Endothelial cell (in vitro differentiated cells): Measurements from ENCODE around the gene MRNIP. TPM values are rescaled to one million over a fixed set of nuclear protein-coding genes. Genes with fewer than 3 reads are reported as not detected.

Experiments used
- DNase-seq: peaks from one replicate; pipeline ENCODE4 v3.0.0; 2021; ENCODE audit warnings: low spot score
- H3K27ac Mint-ChIP-seq: one replicate; pipeline ENCODE4 v1.8.0; 2021; ENCODE audit warnings: mixed read lengths, inconsistent platforms; ENCODE audit not compliant: unreplicated experiment
- H3K27me3 Mint-ChIP-seq: one replicate; pipeline ENCODE4 v1.8.0; 2021; ENCODE audit warnings: mild to moderate bottlenecking, moderate library complexity, mixed read lengths, inconsistent platforms; ENCODE audit not compliant: unreplicated experiment
- H3K36me3 Mint-ChIP-seq: one replicate; pipeline ENCODE4 v1.8.0; 2021; ENCODE audit warnings: mild to moderate bottlenecking, low read depth, mixed read lengths, inconsistent platforms; ENCODE audit not compliant: unreplicated experiment
- H3K4me1 Mint-ChIP-seq: one replicate; pipeline ENCODE4 v1.8.0; 2021; ENCODE audit warnings: mild to moderate bottlenecking, mixed read lengths, inconsistent platforms; ENCODE audit not compliant: unreplicated experiment
- H3K4me3 Mint-ChIP-seq: one replicate; pipeline ENCODE4 v1.8.0; 2021; ENCODE audit warnings: mild to moderate bottlenecking, mixed read lengths, inconsistent platforms; ENCODE audit not compliant: unreplicated experiment
- H3K9me3 Mint-ChIP-seq: one replicate; pipeline ENCODE4 v1.8.0; 2021; ENCODE audit warnings: mixed read lengths, inconsistent platforms; ENCODE audit not compliant: unreplicated experiment
- total RNA-seq: library from RNA; stranded (reverse); fragmentation: NEBNext Ultra II Directional; extraction: Animal tissue kit (Norgen Biotek cat#: 25700); gene quantifications from one replicate; pipeline ENCODE4 v1.2.1, GENCODE V29; 2021; ENCODE audit not compliant: unreplicated experiment
- TF ChIP-seq, protein P1 (sequence below): fragments of 200-600 bp; sonication (generic); IDR thresholded peaks from one replicate; pipeline ENCODE4 v1.5.0; 2021; ENCODE audit warnings: antibody characterized with exemption; ENCODE audit not compliant: unreplicated experiment

Gene MRNIP
- total RNA-seq, 1 donor from 2014 or later, result 38.5 TPM

- DNase-seq, result no peak
- TF ChIP-seq, protein P1, sequence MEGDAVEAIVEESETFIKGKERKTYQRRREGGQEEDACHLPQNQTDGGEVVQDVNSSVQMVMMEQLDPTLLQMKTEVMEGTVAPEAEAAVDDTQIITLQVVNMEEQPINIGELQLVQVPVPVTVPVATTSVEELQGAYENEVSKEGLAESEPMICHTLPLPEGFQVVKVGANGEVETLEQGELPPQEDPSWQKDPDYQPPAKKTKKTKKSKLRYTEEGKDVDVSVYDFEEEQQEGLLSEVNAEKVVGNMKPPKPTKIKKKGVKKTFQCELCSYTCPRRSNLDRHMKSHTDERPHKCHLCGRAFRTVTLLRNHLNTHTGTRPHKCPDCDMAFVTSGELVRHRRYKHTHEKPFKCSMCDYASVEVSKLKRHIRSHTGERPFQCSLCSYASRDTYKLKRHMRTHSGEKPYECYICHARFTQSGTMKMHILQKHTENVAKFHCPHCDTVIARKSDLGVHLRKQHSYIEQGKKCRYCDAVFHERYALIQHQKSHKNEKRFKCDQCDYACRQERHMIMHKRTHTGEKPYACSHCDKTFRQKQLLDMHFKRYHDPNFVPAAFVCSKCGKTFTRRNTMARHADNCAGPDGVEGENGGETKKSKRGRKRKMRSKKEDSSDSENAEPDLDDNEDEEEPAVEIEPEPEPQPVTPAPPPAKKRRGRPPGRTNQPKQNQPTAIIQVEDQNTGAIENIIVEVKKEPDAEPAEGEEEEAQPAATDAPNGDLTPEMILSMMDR, result no peak
- Mint-ChIP-seq H3K27ac (no peak overlapping the region), H3K9me3 (no peaks in the 10 kb centered on the region), H3K27me3 (peaks cover 17% of the 10 kb centered on the region), H3K4me1 (peaks cover 10% of the 10 kb centered on the region), H3K36me3 (peaks cover 22% of the 10 kb centered on the region), H3K4me3 (peak overlapping the region; percentile 88)
These were observed 54.7 kb downstream of the MRNIP start for GRCh38 chr5:179803651-179804554.

DNA sequence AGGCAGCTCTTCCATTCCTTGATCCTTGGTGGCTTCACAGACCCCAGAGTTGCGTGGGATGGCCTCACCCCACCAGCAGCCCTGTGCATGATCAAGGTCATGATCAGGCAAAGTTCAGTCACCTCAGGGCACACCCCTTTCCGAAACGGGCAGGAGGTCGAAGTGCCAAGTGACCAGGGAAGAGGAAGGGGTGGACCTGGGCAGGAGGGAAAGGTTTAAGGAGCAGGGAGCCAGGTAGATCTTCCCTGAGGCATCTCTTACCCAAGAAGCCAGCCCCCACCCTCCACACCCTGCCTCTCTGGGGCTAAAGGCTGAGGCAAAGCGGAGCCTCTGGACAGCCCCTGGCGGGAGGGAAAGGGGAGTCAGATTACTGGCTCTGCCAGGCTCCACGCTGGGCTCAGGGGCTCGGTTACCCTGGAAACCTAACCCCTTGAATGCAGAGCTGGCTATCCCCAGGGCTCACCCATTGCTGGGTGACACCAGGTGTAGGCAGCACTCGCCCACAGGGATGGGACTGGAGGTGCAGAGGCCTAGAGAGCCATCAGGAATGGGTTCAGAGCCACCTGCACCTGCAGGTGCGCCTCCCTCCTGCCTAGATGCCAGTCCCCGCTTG is 55.6 kb downstream of the MRNIP start:
- Mint-ChIP-seq H3K36me3 (peaks cover 22% of the 10 kb centered on the region), H3K4me3 (peak overlapping the region; percentile 44), H3K27me3 (peaks cover 17% of the 10 kb centered on the region), H3K4me1 (peaks cover 10% of the 10 kb centered on the region), H3K27ac (no peak overlapping the region), H3K9me3 (no peaks in the 10 kb centered on the region)
- no peak for DNase-seq
- TF ChIP-seq, protein P1, result no peak

DNA sequence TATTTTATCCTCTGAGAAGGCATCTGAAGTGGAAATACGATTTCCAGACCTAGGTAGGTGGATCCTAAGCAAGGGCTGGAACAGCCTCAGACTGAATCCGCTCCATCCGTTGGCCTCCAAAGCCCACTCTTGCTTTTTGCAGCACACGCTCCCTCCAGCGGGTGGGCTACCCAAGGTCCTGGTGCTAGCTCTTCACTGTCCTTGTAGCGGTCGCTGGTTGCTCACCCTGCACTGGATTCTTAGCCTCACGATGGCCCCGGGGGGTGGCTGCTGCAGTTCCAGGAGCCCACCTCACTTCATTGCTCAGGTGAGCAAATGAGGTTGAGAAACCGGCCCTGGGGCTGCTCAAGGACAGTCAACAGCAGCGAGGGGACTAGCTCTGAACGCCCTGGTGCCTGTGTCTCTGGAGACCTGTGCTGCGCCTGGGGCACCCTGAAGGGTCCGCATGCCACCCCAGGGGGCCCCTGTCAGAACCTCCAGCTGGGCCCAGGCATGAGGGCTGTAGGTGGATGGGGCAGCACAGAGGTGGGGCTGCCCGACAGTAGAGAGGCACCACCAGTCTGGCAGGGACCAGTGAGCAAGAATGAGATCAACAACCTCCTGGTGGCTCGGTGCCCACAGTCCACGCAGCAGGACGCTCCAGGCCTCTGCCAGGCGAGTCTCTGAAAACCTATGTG is 56.3 kb downstream of the MRNIP start:
- no peak for DNase-seq
- Mint-ChIP-seq H3K4me1 (peaks cover 10% of the 10 kb centered on the region), H3K27me3 (peaks cover 14% of the 10 kb centered on the region), H3K27ac (no peak overlapping the region), H3K4me3 (peak overlapping the region; percentile 23), H3K36me3 (peaks cover 26% of the 10 kb centered on the region), H3K9me3 (no peaks in the 10 kb centered on the region)
- TF ChIP-seq, protein P1, result no peak

DNA sequence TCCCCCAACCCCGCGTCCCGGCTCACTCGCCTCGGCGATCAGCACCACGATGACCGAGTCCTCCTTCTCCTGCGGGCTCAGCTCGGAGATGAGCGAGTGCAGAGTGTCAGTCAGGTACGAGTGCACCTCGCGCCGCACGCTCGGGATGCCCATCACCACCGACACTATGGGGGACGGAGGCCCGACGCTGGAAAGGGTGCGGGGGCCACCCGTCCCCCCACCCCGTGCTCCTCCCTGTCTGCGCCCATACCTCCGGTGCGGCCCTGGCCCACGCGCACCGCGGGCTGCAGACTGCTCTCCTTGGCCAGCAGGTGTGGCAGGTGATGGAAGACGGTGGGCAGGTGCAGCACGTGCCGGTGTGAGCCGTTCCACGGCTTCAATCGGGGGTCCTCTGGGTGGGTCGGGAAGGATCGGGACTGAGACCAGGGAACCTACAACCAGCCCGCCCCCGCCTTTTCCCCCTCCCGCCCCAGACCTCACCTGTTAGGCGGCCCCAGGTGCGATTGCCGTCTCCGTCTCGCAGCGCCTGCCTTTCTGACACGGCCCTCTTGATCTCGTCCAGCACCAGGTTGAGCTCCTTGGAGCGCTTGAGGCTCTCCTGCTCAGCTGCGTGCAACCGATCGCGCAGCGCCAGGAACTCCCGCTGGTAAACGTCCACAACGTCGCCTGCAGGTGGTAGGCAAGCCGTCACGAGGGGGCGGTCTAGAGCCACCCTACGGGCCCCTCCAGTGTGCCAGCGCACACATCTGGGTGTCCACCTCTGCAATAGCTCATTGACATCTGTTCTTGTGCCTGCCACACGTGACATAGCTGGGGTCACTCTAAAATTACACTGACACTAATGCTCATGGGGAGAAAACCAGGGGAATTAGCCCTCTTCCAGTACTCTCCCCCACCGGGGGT is 57.1 kb downstream of the MRNIP start:
- no peak overlapping the region for H3K27ac Mint-ChIP-seq
- H3K27me3 Mint-ChIP-seq, result peaks cover 18% of the 10 kb centered on the region
- H3K36me3 Mint-ChIP-seq, result peaks cover 32% of the 10 kb centered on the region
- peaks cover 14% of the 10 kb centered on the region for H3K4me1 Mint-ChIP-seq
- no peaks in the 10 kb centered on the region for H3K9me3 Mint-ChIP-seq
- H3K4me3 Mint-ChIP-seq, result peak overlapping the region; percentile 23
- TF ChIP-seq, protein P1, result peak; percentile 15
- peak; percentile 78 for DNase-seq
